GM21390 (cell line): ENCODE measurements around the gene PELI3.
"Not testable (repeated sequence)": the region's sequence is repeated elsewhere in the genome, so short reads cannot be mapped to it uniquely, and the experiment has no call there.

ENCODE experiments used
- ATAC-seq: cut with Tn5 transposase; IDR thresholded peaks from one replicate; pipeline ENCODE4 v1.9.1; 2021; ENCODE audit not compliant: unreplicated experiment

PELI3 gene

GRCh38 chr11:66447012-66447411 is 19.7 kb upstream of the PELI3 start:
- no peak for ATAC-seq

- ATAC-seq: no peak
These were observed 18.2 kb upstream of the PELI3 start for GRCh38 chr11:66448523-66448922.

- no peak for ATAC-seq
These were observed 16.1 kb upstream of the PELI3 start for GRCh38 chr11:66450560-66450959.

- no peak for ATAC-seq
These were observed 15.0 kb upstream of the PELI3 start for GRCh38 chr11:66451663-66452062.

- no peak for ATAC-seq
These were observed 12.5 kb upstream of the PELI3 start for GRCh38 chr11:66454247-66454646.

- no peak for ATAC-seq
These were observed 11.9 kb upstream of the PELI3 start for GRCh38 chr11:66454828-66455227.

- ATAC-seq: no peak
These were observed 8.9 kb upstream of the PELI3 start for GRCh38 chr11:66457826-66458225.

- ATAC-seq: no peak
These were observed 7.4 kb upstream of the PELI3 start for GRCh38 chr11:66459138-66459778.

- no peak for ATAC-seq
These were observed 4.7 kb upstream of the PELI3 start for GRCh38 chr11:66462010-66462409.

- no peak for ATAC-seq
These were observed 3.8 kb upstream of the PELI3 start for GRCh38 chr11:66462911-66463310.

GRCh38 chr11:66464116-66464515 is 2.6 kb upstream of the PELI3 start:
- ATAC-seq: not testable (repeated sequence)

- ATAC-seq: no peak
These were observed 1.8 kb upstream of the PELI3 start for GRCh38 chr11:66464916-66465315.

- no peak for ATAC-seq
These were observed 1.1 kb upstream of the PELI3 start for GRCh38 chr11:66465373-66466224.

- peak; percentile 30 for ATAC-seq
These were observed 442 bp downstream of the PELI3 start for GRCh38 chr11:66467034-66467659.

GRCh38 chr11:66467756-66468155 is 1.1 kb downstream of the PELI3 start:
- no peak for ATAC-seq

GRCh38 chr11:66468691-66469090 is 2.0 kb downstream of the PELI3 start:
- ATAC-seq: no peak

GRCh38 chr11:66469441-66469840 is 2.7 kb downstream of the PELI3 start:
- ATAC-seq: no peak

- no peak for ATAC-seq
These were observed 3.3 kb downstream of the PELI3 start for GRCh38 chr11:66470015-66470414.

- no peak for ATAC-seq
These were observed 4.4 kb downstream of the PELI3 start for GRCh38 chr11:66471142-66471541.

GRCh38 chr11:66472054-66472453 is 5.3 kb downstream of the PELI3 start:
- no peak for ATAC-seq

GRCh38 chr11:66473167-66473566 is 6.5 kb downstream of the PELI3 start:
- ATAC-seq: no peak
